NB4 (cell line): ENCODE measurements around the gene THSD4.

ENCODE experiments used
- DNase-seq: peaks from one replicate; pipeline ENCODE4 v3.0.0; 2010; ENCODE audit warnings: low read depth
- H3K4me3 ChIP-seq: one replicate; pipeline ENCODE4 v1.5.1; 2011; ENCODE audit warnings: mild to moderate bottlenecking, low read depth, low read length, moderate library complexity
- MYC ChIP-seq: IDR thresholded peaks from 2 replicates; pipeline ENCODE4 v1.6.1; 2011; ENCODE audit warnings: low read depth, low read length
- POLR2A ChIP-seq: IDR thresholded peaks from 2 replicates; pipeline ENCODE4 v1.6.1; 2011; ENCODE audit warnings: mild to moderate bottlenecking; ENCODE audit not compliant: insufficient read length; ENCODE audit errors: extremely low read depth
- TF ChIP-seq, protein P1 (sequence below): IDR thresholded peaks from 2 replicates; pipeline ENCODE4 v1.6.1; 2011; ENCODE audit warnings: low read depth, low read length
- TF ChIP-seq, protein P2 (sequence below): IDR thresholded peaks from one replicate; pipeline ENCODE4 v1.5.1; 2012; ENCODE audit warnings: low read depth, low read length

Gene THSD4

DNA sequence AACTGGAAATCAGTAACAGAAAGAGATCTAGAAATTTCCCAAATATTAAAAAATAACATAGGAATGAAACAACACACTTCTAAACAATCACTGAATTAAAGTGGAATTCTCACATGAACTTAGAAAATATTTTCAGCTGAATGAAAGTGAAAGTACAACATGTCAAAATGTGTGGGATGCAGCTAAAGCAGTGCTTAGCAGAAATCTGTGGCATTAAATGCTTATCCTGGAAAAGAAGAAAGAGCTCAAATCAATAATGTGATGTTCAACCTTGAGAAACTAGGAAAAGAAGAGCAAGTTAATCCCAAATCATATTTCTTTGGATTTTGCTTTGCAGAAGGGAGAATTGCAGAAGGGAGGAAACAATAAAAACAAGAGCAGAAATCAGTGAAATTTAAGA, 596.9 kb downstream of the THSD4 start:
- no peak overlapping the region for H3K4me3 ChIP-seq
- DNase-seq: no peak
- no peak for TF ChIP-seq MYC
- TF ChIP-seq, protein P1, sequence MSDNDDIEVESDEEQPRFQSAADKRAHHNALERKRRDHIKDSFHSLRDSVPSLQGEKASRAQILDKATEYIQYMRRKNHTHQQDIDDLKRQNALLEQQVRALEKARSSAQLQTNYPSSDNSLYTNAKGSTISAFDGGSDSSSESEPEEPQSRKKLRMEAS: no peak
- TF ChIP-seq POLR2A: no peak
- TF ChIP-seq, protein P2, sequence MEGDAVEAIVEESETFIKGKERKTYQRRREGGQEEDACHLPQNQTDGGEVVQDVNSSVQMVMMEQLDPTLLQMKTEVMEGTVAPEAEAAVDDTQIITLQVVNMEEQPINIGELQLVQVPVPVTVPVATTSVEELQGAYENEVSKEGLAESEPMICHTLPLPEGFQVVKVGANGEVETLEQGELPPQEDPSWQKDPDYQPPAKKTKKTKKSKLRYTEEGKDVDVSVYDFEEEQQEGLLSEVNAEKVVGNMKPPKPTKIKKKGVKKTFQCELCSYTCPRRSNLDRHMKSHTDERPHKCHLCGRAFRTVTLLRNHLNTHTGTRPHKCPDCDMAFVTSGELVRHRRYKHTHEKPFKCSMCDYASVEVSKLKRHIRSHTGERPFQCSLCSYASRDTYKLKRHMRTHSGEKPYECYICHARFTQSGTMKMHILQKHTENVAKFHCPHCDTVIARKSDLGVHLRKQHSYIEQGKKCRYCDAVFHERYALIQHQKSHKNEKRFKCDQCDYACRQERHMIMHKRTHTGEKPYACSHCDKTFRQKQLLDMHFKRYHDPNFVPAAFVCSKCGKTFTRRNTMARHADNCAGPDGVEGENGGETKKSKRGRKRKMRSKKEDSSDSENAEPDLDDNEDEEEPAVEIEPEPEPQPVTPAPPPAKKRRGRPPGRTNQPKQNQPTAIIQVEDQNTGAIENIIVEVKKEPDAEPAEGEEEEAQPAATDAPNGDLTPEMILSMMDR: no peak

DNA sequence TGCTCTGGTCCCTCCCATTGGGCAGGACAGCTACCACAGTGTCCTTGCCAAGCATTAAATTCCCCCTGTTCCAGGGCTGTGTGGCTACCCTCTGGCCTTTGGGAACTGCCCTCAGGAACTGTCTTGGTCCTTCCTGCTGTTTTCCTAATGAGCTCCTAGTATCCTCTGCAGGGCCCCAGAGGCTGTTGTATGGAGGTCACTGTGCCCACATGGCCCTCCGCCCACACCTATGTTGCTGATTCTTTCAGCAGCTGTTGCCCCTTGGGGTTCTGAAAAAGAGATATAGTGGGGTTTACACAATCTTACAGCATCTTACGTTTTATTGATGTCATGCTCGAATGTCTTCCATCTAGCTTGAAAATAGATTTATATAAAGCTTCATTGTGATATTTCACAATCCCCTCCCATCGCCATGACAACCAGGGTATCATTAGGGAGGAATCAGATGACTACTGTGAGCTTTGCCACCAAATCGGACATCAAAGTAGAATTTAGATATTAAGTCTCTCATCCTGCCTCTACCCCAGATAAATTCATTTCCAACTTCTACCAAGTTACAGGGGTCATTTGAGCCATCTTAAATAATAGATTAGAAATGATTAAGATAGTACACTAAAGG, 598.0 kb downstream of the THSD4 start:
- DNase-seq: no peak
- TF ChIP-seq POLR2A: no peak
- TF ChIP-seq, protein P2: no peak
- TF ChIP-seq MYC: no peak
- TF ChIP-seq, protein P1: no peak
- H3K4me3 ChIP-seq: no peak overlapping the region

DNA sequence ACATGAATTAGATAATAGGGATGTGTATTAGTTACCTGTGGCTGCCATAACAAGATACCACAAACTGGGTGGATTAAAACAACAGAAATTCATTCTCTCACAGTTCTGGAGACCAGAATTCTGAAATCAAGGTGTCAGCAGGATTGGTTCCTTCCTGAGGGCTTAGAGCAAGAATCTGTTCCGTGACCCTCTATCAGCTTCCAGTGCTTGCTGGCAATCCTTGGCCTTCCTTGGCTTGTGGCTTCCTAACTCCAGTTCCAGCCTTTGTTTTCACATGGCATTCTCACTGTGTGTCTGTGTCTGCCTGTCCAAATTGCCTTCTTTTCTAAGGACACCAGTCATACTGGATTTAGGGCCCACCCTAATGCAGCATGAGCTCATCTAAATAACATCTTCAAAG, 600.6 kb downstream of the THSD4 start:
- DNase-seq: no peak
- no peak overlapping the region for H3K4me3 ChIP-seq
- TF ChIP-seq MYC (no peak), POLR2A (no peak)
- TF ChIP-seq, protein P2: no peak
- TF ChIP-seq, protein P1: no peak

DNA sequence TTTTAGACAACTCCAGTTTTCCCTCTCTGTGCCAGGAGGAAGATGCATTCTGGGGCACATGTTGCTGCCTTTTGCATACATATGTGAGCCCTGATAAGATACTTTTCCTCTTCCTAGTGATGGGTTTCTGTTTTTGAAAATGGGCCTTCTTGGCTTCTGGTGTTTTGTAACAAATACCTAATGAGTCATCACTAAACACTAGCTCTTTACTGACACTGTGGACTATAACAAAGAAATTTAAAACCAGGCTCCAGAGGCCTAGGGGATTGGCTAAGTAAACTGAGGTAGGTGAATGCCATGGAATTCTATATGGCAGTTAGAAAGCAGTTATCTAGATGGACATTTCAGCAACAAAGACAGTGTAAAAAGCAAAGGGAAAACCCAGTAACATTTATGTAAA, 601.7 kb downstream of the THSD4 start:
- no peak overlapping the region for H3K4me3 ChIP-seq
- TF ChIP-seq POLR2A: no peak
- TF ChIP-seq, protein P1: no peak
- TF ChIP-seq MYC: no peak
- TF ChIP-seq, protein P2: no peak
- no peak for DNase-seq

DNA sequence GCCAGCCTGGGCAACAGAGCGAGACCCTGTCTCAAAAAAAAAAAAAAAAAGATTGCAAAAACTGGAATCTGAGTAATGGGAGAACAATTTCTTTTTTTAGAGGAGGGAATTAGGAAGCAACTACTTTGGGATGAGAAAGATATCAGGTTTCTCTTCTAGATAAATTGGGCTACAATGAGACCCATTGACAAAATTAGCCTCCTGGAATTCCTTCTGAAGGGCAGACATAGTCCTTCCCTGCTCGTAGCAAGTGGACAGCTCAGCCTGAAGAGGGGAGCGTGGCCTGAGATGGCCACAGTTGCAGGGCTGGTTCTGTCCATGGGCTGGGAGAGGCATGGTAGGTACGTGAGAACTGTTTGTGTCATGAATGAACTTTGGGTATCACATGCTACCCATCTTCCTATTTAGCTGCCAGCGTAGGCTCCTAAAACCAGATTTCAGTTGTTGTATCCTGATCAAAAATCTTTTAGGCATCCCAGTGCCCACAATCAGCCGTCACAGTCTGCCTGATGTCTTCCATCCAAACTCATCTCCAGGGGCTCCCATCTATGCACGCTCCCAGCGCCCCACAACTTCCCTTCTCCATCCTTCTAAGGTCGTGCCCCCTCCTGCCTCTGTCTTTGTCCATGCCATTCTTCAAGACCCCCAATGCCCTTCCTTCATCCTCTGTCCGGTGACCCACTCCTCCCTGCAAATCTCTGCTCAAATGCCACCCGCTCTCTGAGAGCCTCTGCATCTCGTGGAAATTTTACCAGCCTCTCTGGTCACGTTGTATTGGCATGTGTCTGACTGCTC, 603.0 kb downstream of the THSD4 start:
- no peak overlapping the region for H3K4me3 ChIP-seq
- TF ChIP-seq POLR2A (no peak), MYC (no peak)
- TF ChIP-seq, protein P2: no peak
- TF ChIP-seq, protein P1: no peak
- DNase-seq: no peak
